Thoracic aorta (tissue), 2 donors: Measurements from ENCODE around the gene KASH5. TPM values are rescaled to one million over a fixed set of nuclear protein-coding genes. Genes with fewer than 3 reads are reported as not detected.
A peak's percentile ranks its signal among the peaks of the same experiment; 100 is the strongest.

ENCODE experiments used
- ATAC-seq: fragments of 150-250 bp; one replicate; pipeline ENCODE4 v1.8.0; 2017; ENCODE audit warnings: low read depth; ENCODE audit not compliant: insufficient number of reproducible peaks, low FRiP score
- DNase-seq: peaks from one replicate; pipeline ENCODE4 v3.0.0-alpha.2; 2020; ENCODE audit warnings: low spot score
- H3K27ac ChIP-seq, 2 donors: fragments of 200-600 bp; sonication (generic); 1 replicate in 1 of 2; 2 replicates in 1 of 2; pipeline ENCODE4 v1.5.1; 2016; ENCODE audit warnings: mild to moderate bottlenecking in 2 of 2, moderate library complexity in 2 of 2
- H3K27me3 ChIP-seq: fragments of 200-600 bp; sonication (generic); replicated peaks from 2 replicates; pipeline ENCODE4 v1.6.0; 2016; ENCODE audit warnings: mild to moderate bottlenecking; ENCODE audit not compliant: insufficient read depth
- H3K36me3 ChIP-seq: fragments of 200-600 bp; sonication (generic); one replicate; pipeline ENCODE4 v1.5.1; 2016
- H3K4me1 ChIP-seq, 2 donors: fragments of 200-600 bp; sonication (generic); 1 replicate in 1 of 2; 2 replicates in 1 of 2; pipeline versions ENCODE4 v1.5.1 to v1.6.0; 2016; ENCODE audit warnings: low read depth in 2 of 2, mild to moderate bottlenecking in 1 of 2; ENCODE audit not compliant: control insufficient read depth in 1 of 2
- H3K4me3 ChIP-seq: fragments of 200-600 bp; sonication (generic); 2 replicates; pipeline ENCODE4 v1.5.1; 2016; ENCODE audit warnings: mild to moderate bottlenecking
- H3K9me3 ChIP-seq: fragments of 200-600 bp; sonication (generic); 2 replicates; pipeline ENCODE4 v1.5.1; 2016
- total RNA-seq, 2 donors: library from RNA; depleted of rRNA; stranded (reverse); fragments of >200 nt; gene quantifications; one replicate each; pipeline versions ENCODE4 v1.1.0 to v1.2.3, GENCODE V29; 2016
- TF ChIP-seq, protein P1 (sequence below): fragments of 200-600 bp; sonication (generic); IDR thresholded peaks from one replicate; pipeline ENCODE4 v1.5.1; 2019; ENCODE audit warnings: antibody characterized with exemption

Gene KASH5
- total RNA-seq, 2 donors from 2014 or later: not detected

- no peaks in the 10 kb centered on the region for H3K27me3 ChIP-seq
- TF ChIP-seq, protein P1, sequence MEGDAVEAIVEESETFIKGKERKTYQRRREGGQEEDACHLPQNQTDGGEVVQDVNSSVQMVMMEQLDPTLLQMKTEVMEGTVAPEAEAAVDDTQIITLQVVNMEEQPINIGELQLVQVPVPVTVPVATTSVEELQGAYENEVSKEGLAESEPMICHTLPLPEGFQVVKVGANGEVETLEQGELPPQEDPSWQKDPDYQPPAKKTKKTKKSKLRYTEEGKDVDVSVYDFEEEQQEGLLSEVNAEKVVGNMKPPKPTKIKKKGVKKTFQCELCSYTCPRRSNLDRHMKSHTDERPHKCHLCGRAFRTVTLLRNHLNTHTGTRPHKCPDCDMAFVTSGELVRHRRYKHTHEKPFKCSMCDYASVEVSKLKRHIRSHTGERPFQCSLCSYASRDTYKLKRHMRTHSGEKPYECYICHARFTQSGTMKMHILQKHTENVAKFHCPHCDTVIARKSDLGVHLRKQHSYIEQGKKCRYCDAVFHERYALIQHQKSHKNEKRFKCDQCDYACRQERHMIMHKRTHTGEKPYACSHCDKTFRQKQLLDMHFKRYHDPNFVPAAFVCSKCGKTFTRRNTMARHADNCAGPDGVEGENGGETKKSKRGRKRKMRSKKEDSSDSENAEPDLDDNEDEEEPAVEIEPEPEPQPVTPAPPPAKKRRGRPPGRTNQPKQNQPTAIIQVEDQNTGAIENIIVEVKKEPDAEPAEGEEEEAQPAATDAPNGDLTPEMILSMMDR: no peak
- DNase-seq: no peak
- ATAC-seq: peak; percentile 14
- H3K4me3 ChIP-seq: peak overlapping the region; percentile 86
- H3K9me3 ChIP-seq: no peaks in the 10 kb centered on the region
- H3K36me3 ChIP-seq: peaks cover 6% of the 10 kb centered on the region
- H3K4me1 ChIP-seq: peaks cover 4 to 6% of the 10 kb centered on the region in 2 donors
- peak overlapping the region; percentile 88 to 89 for H3K27ac ChIP-seq
Measured at GRCh38 chr19:49362929-49363267, 25.2 kb upstream of the KASH5 start.

GRCh38 chr19:49363268-49364082 lies 24.6 kb upstream of the KASH5 start, which contains the start of gene DKKL1:
DKKL1 (plus strand) TSS chr19:49363877; CDS start chr19:49363999, 122 bp downstream.
- Histone ChIP-seq H3K4me1 (peaks cover 4 to 6% of the 10 kb centered on the region in 2 donors), H3K27ac (peak within 1 kb of the TSS; percentile 88 to 89), H3K9me3 (no peaks in the 10 kb centered on the region), H3K36me3 (peaks cover 6% of the 10 kb centered on the region), H3K27me3 (no peaks in the 10 kb centered on the region), H3K4me3 (peak within 1 kb of the TSS; percentile 86)
- TF ChIP-seq, protein P1: no peak
- DNase-seq (peak; percentile 99), ATAC-seq (peak; percentile 97)

- H3K27ac ChIP-seq: peak overlapping the region in 1 of 2 donors; percentile 89
- no peaks in the 10 kb centered on the region for H3K27me3 ChIP-seq
- H3K9me3 ChIP-seq: peaks cover 6% of the 10 kb centered on the region
- peaks cover 4 to 6% of the 10 kb centered on the region in 2 donors for H3K4me1 ChIP-seq
- peaks cover 1% of the 10 kb centered on the region for H3K36me3 ChIP-seq
- ATAC-seq: no peak
- no peak for DNase-seq
- TF ChIP-seq, protein P1: no peak
- H3K4me3 ChIP-seq: peak overlapping the region; percentile 86
Measured at GRCh38 chr19:49364083-49364737, 23.8 kb upstream of the KASH5 start.

- TF ChIP-seq, protein P1: no peak
- no peaks in the 10 kb centered on the region for H3K36me3 ChIP-seq
- no peak for ATAC-seq
- no peaks in the 10 kb centered on the region for H3K27me3 ChIP-seq
- peaks cover 14% of the 10 kb centered on the region for H3K9me3 ChIP-seq
- DNase-seq: no peak
- peaks cover 4 to 6% of the 10 kb centered on the region in 2 donors for H3K4me1 ChIP-seq
- no peak overlapping the region for H3K4me3 ChIP-seq
- no peak overlapping the region for H3K27ac ChIP-seq
Measured at GRCh38 chr19:49366110-49366509, 21.9 kb upstream of the KASH5 start.

DNA sequence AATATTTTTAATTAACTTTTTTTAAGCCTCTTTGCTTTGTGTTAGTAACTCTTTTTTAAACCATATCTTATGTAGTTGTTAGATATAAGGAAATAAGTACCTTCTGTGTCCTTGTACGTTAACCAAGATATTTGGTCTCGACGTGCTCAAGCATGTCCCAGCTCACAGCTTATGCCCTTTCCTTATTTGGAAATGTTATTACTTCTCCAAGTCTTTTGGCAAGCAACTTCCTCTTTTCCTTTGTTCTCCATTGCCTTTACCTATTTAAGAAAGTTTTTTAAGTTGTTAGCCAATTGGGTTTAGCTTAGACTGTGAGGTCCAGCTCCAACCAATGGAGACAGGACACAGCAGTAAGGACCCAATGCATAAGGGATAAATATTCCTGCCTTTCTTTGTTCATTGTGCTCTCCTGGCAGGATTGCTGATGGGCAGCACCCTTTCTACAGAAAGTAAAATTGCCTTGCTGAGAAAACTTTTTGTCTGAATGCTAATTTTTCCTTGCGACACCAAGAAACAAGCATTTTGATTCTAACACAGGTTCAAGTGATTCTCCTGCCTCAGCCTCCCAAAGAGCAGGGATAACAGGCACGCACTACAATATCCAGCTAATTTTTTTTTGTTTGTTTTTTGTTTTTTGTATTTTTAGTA lies 19.2 kb upstream of the KASH5 start:
- no peaks in the 10 kb centered on the region for H3K27me3 ChIP-seq
- no peaks in the 10 kb centered on the region for H3K36me3 ChIP-seq
- DNase-seq (no peak), ATAC-seq (no peak)
- TF ChIP-seq, protein P1: no peak
- peaks cover 14% of the 10 kb centered on the region for H3K9me3 ChIP-seq
- no peak overlapping the region for H3K4me3 ChIP-seq
- peaks cover 0 to 3% of the 10 kb centered on the region in 2 donors for H3K4me1 ChIP-seq
- H3K27ac ChIP-seq: no peak overlapping the region
